ENCODE measurements around the gene KIR2DL1. TPM values are rescaled to one million over a fixed set of nuclear protein-coding genes. Genes with fewer than 3 reads are reported as not detected.
A peak's percentile ranks its signal among the peaks of the same experiment; 100 is the strongest.
"Not testable (repeated sequence)": the region's sequence is repeated elsewhere in the genome, so short reads cannot be mapped to it uniquely, and the experiment has no call there.

The KIR2DL1 gene
- polyA plus RNA-seq, 3 donors = not detected

DNA sequence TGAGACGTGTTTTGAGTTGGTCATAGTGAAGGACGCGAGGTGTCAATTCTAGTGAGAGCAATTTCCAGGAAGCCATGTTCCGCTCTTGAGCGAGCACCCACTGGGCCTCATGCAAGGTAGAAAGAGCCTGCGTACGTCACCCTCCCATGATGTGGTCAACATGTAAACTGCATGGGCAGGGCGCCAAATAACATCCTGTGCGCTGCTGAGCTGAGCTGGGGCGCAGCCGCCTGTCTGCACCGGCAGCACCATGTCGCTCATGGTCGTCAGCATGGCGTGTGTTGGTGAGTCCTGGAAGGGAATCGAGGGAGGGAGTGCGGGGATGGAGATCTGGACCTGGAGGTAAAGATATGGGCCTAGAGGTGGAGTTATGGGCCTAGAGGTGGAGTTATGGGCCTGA, 46.7 kb downstream of the KIR2DL1 start, which contains the start of gene KIR3DL1:
Gene KIR3DL1, plus strand, starts transcription at position 218 of the 400 bp plus-strand sequence.
- H3K27me3 ChIP-seq (ENCODE audit: control insufficient read depth in 2 of 2, insufficient read depth in 2 of 2, low read length in 2 of 2); H3K36me3 Mint-ChIP-seq; H3K9ac ChIP-seq (ENCODE audit: insufficient read depth, low read length, poor library complexity, severe bottlenecking); H2AFZ ChIP-seq (ENCODE audit: insufficient read depth, low read depth, low read length, poor library complexity, severe bottlenecking); H3K79me2 ChIP-seq (ENCODE audit: insufficient read depth, low read length); H3K4me3 ChIP-seq (replicated peaks in 1 of 3; ENCODE audit: low read depth in 2 of 3, low read length in 3 of 3); H3K27ac ChIP-seq (ENCODE audit: low read depth in 1 of 2, low read length in 2 of 2); intact Hi-C loops (cut with micrococcal nuclease); H3K4me2 ChIP-seq (replicated peaks; ENCODE audit: extremely low read depth, low read length, poor library complexity, severe bottlenecking); H3K9me3 ChIP-seq (replicated peaks in 1 of 2; ENCODE audit: control insufficient read depth in 1 of 2, insufficient read depth in 1 of 2, low read length in 2 of 2); H3K36me3 ChIP-seq (replicated peaks in 1 of 2; ENCODE audit: control insufficient read depth in 1 of 2, insufficient read depth in 2 of 2, low read length in 2 of 2); DNase-seq; H4K20me1 ChIP-seq (ENCODE audit: insufficient read depth, low read length); H3K4me1 ChIP-seq (ENCODE audit: control insufficient read depth in 1 of 2, insufficient read depth in 2 of 2, low read length in 2 of 2): not testable (repeated sequence)
- Mint-ChIP-seq H3K9me3 (peaks cover 7 to 19% (median 12%) of the 10 kb centered on the region in 7 donors), H3K27ac (peak within 1 kb of the TSS in 3 of 7 donors; percentile 2 to 72 (median 61)), H3K4me3 (peak within 1 kb of the TSS in 1 of 2 donors; percentile 13), H3K27me3 (ENCODE audit: low read depth in 3 of 3) (peaks cover 11 to 17% (median 12%) of the 10 kb centered on the region in 3 donors), H3K4me1 (peaks cover 11% of the 10 kb centered on the region)
- 83% methylated on average over 11 of the region's 17 CpGs for WGBS (ENCODE audit: insufficient coverage)

DNA sequence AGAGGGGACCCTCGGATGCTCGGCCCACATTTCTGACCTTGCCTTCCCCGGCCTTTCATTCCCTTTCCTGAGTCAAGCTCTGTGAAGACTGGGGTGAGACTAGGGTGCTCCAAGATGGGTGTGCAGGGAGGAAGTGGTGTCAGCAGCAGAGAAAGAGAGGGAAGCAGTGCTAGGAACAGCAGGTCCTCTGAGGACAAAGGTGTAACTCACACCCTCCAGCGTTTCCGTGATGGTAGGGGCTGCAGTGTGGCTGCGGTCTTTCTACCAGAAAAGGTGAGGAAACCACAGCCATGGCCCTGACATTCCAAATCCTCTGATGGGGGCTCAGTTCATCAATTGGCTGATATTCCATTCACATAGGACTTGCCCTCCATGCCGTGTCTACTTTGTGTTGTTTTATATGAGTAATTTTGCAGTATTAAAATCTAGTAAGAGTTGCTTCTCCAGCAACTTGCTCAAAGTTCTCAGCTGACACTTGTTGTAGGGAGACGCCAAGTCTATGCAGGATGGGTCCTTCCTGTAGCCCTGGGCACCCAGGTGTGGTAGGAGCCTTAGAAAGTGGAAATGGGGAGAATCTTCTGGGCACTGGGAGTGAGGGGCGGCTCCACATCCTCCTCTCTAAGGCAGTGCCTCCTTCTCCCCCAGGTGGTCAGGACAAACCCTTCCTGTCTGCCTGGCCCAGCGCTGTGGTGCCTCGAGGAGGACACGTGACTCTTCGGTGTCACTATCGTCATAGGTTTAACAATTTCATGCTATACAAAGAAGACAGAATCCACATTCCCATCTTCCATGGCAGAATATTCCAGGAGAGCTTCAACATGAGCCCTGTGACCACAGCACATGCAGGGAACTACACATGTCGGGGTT, 48.3 kb downstream of the KIR2DL1 start:
- Histone ChIP-seq H3K9ac (ENCODE audit: insufficient read depth, low read length, poor library complexity, severe bottlenecking) (no peak overlapping the region), H3K36me3 (replicated peaks in 1 of 2; ENCODE audit: control insufficient read depth in 1 of 2, insufficient read depth in 2 of 2, low read length in 2 of 2) (no peaks in the 10 kb centered on the region), H3K9me3 (replicated peaks in 1 of 2; ENCODE audit: control insufficient read depth in 1 of 2, insufficient read depth in 1 of 2, low read length in 2 of 2) (no peaks in the 10 kb centered on the region), H3K4me3 (replicated peaks in 1 of 3; ENCODE audit: low read depth in 2 of 3, low read length in 3 of 3) (no peak overlapping the region), H3K27ac (ENCODE audit: low read depth in 1 of 2, low read length in 2 of 2) (no peak overlapping the region), H3K79me2 (ENCODE audit: insufficient read depth, low read length) (no peaks in the 10 kb centered on the region), H3K27me3 (ENCODE audit: control insufficient read depth in 2 of 2, insufficient read depth in 2 of 2, low read length in 2 of 2) (no peaks in the 10 kb centered on the region), H3K4me1 (ENCODE audit: control insufficient read depth in 1 of 2, insufficient read depth in 2 of 2, low read length in 2 of 2) (peaks cover 0 to 9% of the 10 kb centered on the region in 2 donors), H3K4me2 (replicated peaks; ENCODE audit: extremely low read depth, low read length, poor library complexity, severe bottlenecking) (no peak overlapping the region), H4K20me1 (ENCODE audit: insufficient read depth, low read length) (no peaks in the 10 kb centered on the region), H2AFZ (ENCODE audit: insufficient read depth, low read depth, low read length, poor library complexity, severe bottlenecking) (no peak overlapping the region)
- Mint-ChIP-seq H3K36me3 (peaks cover 0 to 2% of the 10 kb centered on the region in 2 donors), H3K27me3 (ENCODE audit: low read depth in 3 of 3) (peaks cover 9 to 15% (median 11%) of the 10 kb centered on the region in 3 donors), H3K9me3 (peaks cover 0 to 6% (median 0%) of the 10 kb centered on the region in 7 donors), H3K27ac (no peak overlapping the region), H3K4me1 (peaks cover 11% of the 10 kb centered on the region), H3K4me3 (no peak overlapping the region)
- 88% methylated on average over 7 of the region's 15 CpGs for WGBS (ENCODE audit: insufficient coverage)
- TF ChIP-seq, protein P1, sequence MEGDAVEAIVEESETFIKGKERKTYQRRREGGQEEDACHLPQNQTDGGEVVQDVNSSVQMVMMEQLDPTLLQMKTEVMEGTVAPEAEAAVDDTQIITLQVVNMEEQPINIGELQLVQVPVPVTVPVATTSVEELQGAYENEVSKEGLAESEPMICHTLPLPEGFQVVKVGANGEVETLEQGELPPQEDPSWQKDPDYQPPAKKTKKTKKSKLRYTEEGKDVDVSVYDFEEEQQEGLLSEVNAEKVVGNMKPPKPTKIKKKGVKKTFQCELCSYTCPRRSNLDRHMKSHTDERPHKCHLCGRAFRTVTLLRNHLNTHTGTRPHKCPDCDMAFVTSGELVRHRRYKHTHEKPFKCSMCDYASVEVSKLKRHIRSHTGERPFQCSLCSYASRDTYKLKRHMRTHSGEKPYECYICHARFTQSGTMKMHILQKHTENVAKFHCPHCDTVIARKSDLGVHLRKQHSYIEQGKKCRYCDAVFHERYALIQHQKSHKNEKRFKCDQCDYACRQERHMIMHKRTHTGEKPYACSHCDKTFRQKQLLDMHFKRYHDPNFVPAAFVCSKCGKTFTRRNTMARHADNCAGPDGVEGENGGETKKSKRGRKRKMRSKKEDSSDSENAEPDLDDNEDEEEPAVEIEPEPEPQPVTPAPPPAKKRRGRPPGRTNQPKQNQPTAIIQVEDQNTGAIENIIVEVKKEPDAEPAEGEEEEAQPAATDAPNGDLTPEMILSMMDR (IDR thresholded peaks at IDR 0.05) = no peak
- no peak for DNase-seq
- intact Hi-C loops (cut with micrococcal nuclease) = no loop called here

DNA sequence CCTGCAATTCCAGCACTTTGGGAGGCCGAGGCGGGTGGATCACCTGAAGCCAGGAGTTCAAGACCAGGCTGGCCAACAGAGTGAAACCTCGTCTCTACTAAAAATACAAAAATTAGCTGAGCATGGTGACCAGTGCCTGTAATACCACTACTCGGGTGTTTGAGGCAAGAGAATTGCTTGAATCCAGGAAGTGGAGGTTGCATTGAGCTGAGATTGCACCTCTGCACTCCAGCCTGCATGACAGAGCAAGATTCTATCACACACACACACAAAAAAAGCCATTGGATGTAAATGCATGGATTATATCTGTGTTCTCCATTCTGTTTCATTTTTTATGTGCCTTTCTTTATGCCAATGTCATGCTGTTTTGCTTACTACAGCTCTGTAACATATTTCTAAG, 54.8 kb downstream of the KIR2DL1 start:
- Mint-ChIP-seq H3K4me1 (peaks cover 41% of the 10 kb centered on the region), H3K27ac (peak overlapping the region in 3 of 7 donors; percentile 4 to 94 (median 92)), H3K9me3 (peaks cover 7 to 14% (median 9%) of the 10 kb centered on the region in 7 donors)
- H3K79me2 ChIP-seq (ENCODE audit: insufficient read depth, low read length); H3K9ac ChIP-seq (ENCODE audit: insufficient read depth, low read length, poor library complexity, severe bottlenecking); H3K36me3 ChIP-seq (replicated peaks in 1 of 2; ENCODE audit: control insufficient read depth in 1 of 2, insufficient read depth in 2 of 2, low read length in 2 of 2); intact Hi-C loops (cut with micrococcal nuclease); H3K4me3 Mint-ChIP-seq; H3K4me3 ChIP-seq (replicated peaks in 1 of 3; ENCODE audit: low read depth in 2 of 3, low read length in 3 of 3); H3K27me3 Mint-ChIP-seq (ENCODE audit: low read depth in 3 of 3); H3K9me3 ChIP-seq (replicated peaks in 1 of 2; ENCODE audit: control insufficient read depth in 1 of 2, insufficient read depth in 1 of 2, low read length in 2 of 2); H3K36me3 Mint-ChIP-seq; H2AFZ ChIP-seq (ENCODE audit: insufficient read depth, low read depth, low read length, poor library complexity, severe bottlenecking); H3K4me2 ChIP-seq (replicated peaks; ENCODE audit: extremely low read depth, low read length, poor library complexity, severe bottlenecking); H4K20me1 ChIP-seq (ENCODE audit: insufficient read depth, low read length); H3K27me3 ChIP-seq (ENCODE audit: control insufficient read depth in 2 of 2, insufficient read depth in 2 of 2, low read length in 2 of 2): not testable (repeated sequence)
- Histone ChIP-seq H3K4me1 (ENCODE audit: control insufficient read depth in 1 of 2, insufficient read depth in 2 of 2, low read length in 2 of 2) (peaks cover 26 to 27% of the 10 kb centered on the region in 2 donors), H3K27ac (ENCODE audit: low read depth in 1 of 2, low read length in 2 of 2) (peak overlapping the region; percentile 4 to 95)
- WGBS (ENCODE audit: insufficient coverage) = no CpG with 5 or more reads among the region's 4 CpGs
- peak; percentile 64 to 77 (median 76) for DNase-seq
